ENCODE results near the gene CGGBP1.

GRCh38 chr3:88013592-88013991 lies 45.2 kb downstream of the CGGBP1 start:
- no peak for TF ChIP-seq CTCF (IDR thresholded peaks at IDR 0.05; ENCODE audit: low read length)
- no peak for TF ChIP-seq EZH2 (IDR thresholded peaks at IDR 0.05; ENCODE audit: borderline replicate concordance, low read length)
